Smooth muscle cell (in vitro differentiated cells): Measurements from ENCODE around the gene ENAH. TPM values are rescaled to one million over a fixed set of nuclear protein-coding genes. Genes with fewer than 3 reads are reported as not detected.
A peak's percentile ranks its signal among the peaks of the same experiment; 100 is the strongest.

Experiments
- DNase-seq: peaks from one replicate; lab custom pipeline; 2025; ENCODE audit not compliant: unreplicated experiment; lab: John Stamatoyannopoulos, UW
- H2AFZ ChIP-seq: fragments of 200-600 bp; sonication (generic); 2 replicates; pipeline ENCODE4 v1.6.0; 2016; ENCODE audit warnings: antibody characterized with exemption, low read depth, mild to moderate bottlenecking
- H3F3A ChIP-seq: fragments of 200-600 bp; sonication (generic); 2 replicates; pipeline ENCODE4 v1.6.0; 2017; ENCODE audit warnings: antibody characterized with exemption, low read depth
- H3K27ac ChIP-seq: fragments of 200-600 bp; sonication (generic); 2 replicates; pipeline ENCODE4 v1.5.1; 2016; ENCODE audit warnings: low read depth, mild to moderate bottlenecking
- H3K27me3 ChIP-seq: fragments of 200-600 bp; sonication (generic); 2 replicates; pipeline ENCODE4 v1.6.1; 2016; ENCODE audit warnings: low read depth, mild to moderate bottlenecking
- H3K36me3 ChIP-seq: fragments of 200-600 bp; sonication (generic); 2 replicates; pipeline ENCODE4 v1.5.1; 2016; ENCODE audit warnings: low read depth
- H3K4me1 ChIP-seq: fragments of 200-600 bp; sonication (generic); 2 replicates; pipeline ENCODE4 v1.5.1; 2016; ENCODE audit warnings: low read depth
- H3K4me2 ChIP-seq: fragments of 200-600 bp; sonication (generic); 2 replicates; pipeline ENCODE4 v1.6.0; 2016; ENCODE audit warnings: mild to moderate bottlenecking
- H3K4me3 ChIP-seq: fragments of 200-600 bp; sonication (generic); 2 replicates; pipeline ENCODE4 v1.5.1; 2016; ENCODE audit warnings: mild to moderate bottlenecking
- H3K79me2 ChIP-seq: fragments of 200-600 bp; sonication (generic); 2 replicates; pipeline ENCODE4 v1.6.0; 2016; ENCODE audit warnings: low read depth, mild to moderate bottlenecking
- H3K9ac ChIP-seq: fragments of 200-600 bp; sonication (generic); 2 replicates; pipeline ENCODE4 v1.6.0; 2016; ENCODE audit warnings: low read depth
- H3K9me3 ChIP-seq: fragments of 200-600 bp; sonication (generic); replicated peaks from 2 replicates; pipeline ENCODE4 v1.5.1; 2016; ENCODE audit warnings: low read depth
- H4K20me1 ChIP-seq: fragments of 200-600 bp; sonication (generic); 2 replicates; pipeline ENCODE4 v1.6.0; 2016; ENCODE audit warnings: low read depth
- WGBS: methylation state at CpG from one replicate; pipeline ENCODE4 v1.1.7; 2016; ENCODE audit warnings: low lambda C conversion rate; 5-methylcytosine and 5-hydroxymethylcytosine counted together
- polyA plus RNA-seq: library from polyadenylated mRNA; unstranded; fragments of >200 nt; fragmentation: Nextera tagmentation; extraction: Ambion mirVana; gene quantifications from 2 replicates; pipeline ENCODE4 v1.2.1, GENCODE V29; 2016
- total RNA-seq: library from RNA; depleted of rRNA; stranded (reverse); fragments of >200 nt; gene quantifications from 2 replicates; pipeline ENCODE4 v1.2.3, GENCODE V29; 2014
- TF ChIP-seq, protein P1 (sequence below): fragments of 200-600 bp; sonication (generic); IDR thresholded peaks from 2 replicates; pipeline ENCODE4 v1.5.1; 2017; ENCODE audit warnings: borderline replicate concordance, mild to moderate bottlenecking, antibody characterized with exemption; ENCODE audit not compliant: insufficient read depth, poor library complexity, severe bottlenecking

Gene ENAH
- total and polyA plus RNA-seq, 2 experiments from 2014 or later, result 39.3 to 147 TPM

DNA sequence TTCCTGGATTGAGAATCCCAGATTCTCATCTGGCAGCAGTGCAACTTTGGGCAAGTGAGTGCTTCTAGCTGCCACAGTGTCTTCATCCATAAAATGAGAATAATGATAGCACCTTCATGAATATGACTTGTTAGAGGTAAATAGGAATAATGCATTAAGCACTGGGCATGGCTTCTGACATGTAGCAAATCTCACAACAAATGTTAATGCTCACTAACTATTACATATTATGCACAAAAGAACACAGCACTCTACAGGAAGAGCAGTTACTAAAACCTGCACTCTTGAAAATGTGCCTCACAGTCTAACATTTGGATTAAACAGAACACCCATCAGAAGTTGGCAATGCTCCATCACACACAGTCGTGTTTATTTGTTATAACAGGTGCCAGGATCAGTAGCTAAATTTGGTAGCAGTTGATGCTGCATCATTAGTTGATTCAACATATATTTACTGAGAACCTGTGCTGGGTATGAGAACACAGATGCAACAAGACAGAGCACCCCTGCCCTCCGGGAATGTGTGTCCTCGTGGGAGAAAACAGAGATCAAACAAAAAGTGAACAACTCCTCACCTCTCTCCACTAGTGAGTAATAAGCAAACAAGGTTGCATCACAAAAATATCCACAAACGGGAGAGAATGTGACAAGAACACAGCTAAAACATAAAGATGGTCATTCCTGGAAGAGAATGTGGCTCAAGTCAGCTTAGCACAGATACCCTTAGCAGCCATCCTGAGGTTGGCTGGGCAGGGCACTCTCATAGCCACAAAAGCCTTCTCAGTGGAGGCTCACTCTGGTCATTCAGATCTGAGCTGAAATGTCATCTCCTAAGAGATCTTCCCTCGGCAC, 198.9 kb downstream of the ENAH start:
- no peaks in the 10 kb centered on the region for H3K36me3 ChIP-seq
- WGBS, result 52% methylated on average over 5 of the region's 5 CpGs
- TF ChIP-seq, protein P1, sequence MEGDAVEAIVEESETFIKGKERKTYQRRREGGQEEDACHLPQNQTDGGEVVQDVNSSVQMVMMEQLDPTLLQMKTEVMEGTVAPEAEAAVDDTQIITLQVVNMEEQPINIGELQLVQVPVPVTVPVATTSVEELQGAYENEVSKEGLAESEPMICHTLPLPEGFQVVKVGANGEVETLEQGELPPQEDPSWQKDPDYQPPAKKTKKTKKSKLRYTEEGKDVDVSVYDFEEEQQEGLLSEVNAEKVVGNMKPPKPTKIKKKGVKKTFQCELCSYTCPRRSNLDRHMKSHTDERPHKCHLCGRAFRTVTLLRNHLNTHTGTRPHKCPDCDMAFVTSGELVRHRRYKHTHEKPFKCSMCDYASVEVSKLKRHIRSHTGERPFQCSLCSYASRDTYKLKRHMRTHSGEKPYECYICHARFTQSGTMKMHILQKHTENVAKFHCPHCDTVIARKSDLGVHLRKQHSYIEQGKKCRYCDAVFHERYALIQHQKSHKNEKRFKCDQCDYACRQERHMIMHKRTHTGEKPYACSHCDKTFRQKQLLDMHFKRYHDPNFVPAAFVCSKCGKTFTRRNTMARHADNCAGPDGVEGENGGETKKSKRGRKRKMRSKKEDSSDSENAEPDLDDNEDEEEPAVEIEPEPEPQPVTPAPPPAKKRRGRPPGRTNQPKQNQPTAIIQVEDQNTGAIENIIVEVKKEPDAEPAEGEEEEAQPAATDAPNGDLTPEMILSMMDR, result no peak
- no peaks in the 10 kb centered on the region for H3K79me2 ChIP-seq
- H3K4me3 ChIP-seq, result no peak overlapping the region
- peaks cover 18% of the 10 kb centered on the region for H3F3A ChIP-seq
- H2AFZ ChIP-seq, result no peak overlapping the region
- H3K27ac ChIP-seq, result peak overlapping the region; percentile 80
- no peak overlapping the region for H3K9ac ChIP-seq
- no peaks in the 10 kb centered on the region for H3K9me3 ChIP-seq
- H4K20me1 ChIP-seq, result no peaks in the 10 kb centered on the region
- H3K4me1 ChIP-seq, result peaks cover 6% of the 10 kb centered on the region
- H3K4me2 ChIP-seq, result peak overlapping the region; percentile 54
- no peaks in the 10 kb centered on the region for H3K27me3 ChIP-seq
- DNase-seq, result no peak

DNA sequence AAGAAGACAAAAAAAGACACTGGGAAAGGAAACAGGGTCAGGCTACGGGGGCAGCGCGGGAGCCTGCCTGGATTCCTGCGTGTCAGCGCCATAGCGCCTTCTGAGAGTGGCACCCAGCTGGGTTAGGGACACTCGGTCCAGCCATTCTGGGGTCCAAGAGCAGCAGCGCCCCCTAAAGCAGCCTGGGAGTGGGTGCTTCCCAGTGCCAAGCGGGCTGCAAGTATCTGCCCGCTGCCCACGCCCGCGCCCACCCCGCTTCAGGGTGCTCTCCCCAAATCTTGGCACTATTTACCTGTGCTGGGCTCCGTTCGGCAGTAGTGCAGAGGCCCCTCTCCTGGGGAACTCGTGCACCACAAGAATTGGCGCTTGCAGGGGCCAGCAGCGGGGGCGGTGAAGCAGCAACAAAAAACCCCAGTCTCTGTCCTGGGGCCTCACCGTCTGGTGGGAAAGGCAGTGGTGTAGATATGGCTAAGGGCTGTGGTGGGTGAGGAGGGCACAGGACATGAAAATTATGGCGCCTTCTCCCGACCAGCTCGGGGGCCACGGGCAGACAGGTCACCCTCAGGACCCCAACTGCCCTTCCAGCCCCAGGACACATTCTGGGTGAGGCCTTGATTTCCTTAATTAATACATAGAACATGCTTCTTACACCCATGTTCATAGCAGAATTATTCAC, 200.9 kb downstream of the ENAH start:
- no peaks in the 10 kb centered on the region for H3K9me3 ChIP-seq
- no peak overlapping the region for H3K27ac ChIP-seq
- no peak overlapping the region for H3K9ac ChIP-seq
- H4K20me1 ChIP-seq, result no peaks in the 10 kb centered on the region
- no peaks in the 10 kb centered on the region for H3K27me3 ChIP-seq
- WGBS, result 88% methylated on average over 20 of the region's 25 CpGs
- TF ChIP-seq, protein P1, result no peak
- no peak overlapping the region for H3K4me2 ChIP-seq
- H3K4me3 ChIP-seq, result no peak overlapping the region
- peaks cover 11% of the 10 kb centered on the region for H3F3A ChIP-seq
- H3K4me1 ChIP-seq, result peaks cover 6% of the 10 kb centered on the region
- H3K36me3 ChIP-seq, result no peaks in the 10 kb centered on the region
- no peak for DNase-seq
- H3K79me2 ChIP-seq, result no peaks in the 10 kb centered on the region
- no peak overlapping the region for H2AFZ ChIP-seq

DNA sequence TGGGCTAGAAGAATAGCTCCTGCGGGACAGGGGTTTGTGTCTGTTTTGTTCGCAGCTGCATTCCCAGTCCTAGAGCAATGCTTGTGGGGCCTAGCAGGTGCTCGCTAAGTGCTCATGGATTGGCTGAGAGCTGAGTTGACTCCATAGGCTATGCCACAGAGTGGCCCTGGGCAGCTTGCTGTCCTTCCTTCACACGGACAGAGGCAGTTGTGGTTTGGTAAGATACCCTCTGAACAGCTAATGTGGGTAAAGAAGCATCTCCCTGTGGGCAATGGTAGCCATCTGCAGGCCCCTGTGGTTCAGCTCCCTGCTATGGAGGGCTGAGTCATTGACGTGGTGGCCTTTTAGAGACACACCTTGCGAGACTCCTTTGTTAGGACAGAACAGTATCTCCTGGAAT, 201.6 kb downstream of the ENAH start:
- TF ChIP-seq, protein P1, result no peak

More for the DNA sequence above, 201.6 kb downstream of the ENAH start:
- Histone ChIP-seq H3K4me1 (peaks cover 6% of the 10 kb centered on the region), H3K36me3 (no peaks in the 10 kb centered on the region), H3K9ac (no peak overlapping the region), H3K27ac (no peak overlapping the region), H3K27me3 (no peaks in the 10 kb centered on the region), H3K4me2 (no peak overlapping the region), H3F3A (peaks cover 11% of the 10 kb centered on the region), H3K4me3 (no peak overlapping the region), H3K79me2 (no peaks in the 10 kb centered on the region), H4K20me1 (no peaks in the 10 kb centered on the region), H3K9me3 (no peaks in the 10 kb centered on the region), H2AFZ (no peak overlapping the region)
- DNase-seq, result no peak
- 64% methylated on average over 6 of the region's 6 CpGs for whole genome bisulfite sequencing
